ENCODE data around the gene COL4A6. TPM values are rescaled to one million over a fixed set of nuclear protein-coding genes. Genes with fewer than 3 reads are reported as not detected.

Gene COL4A6
- total and polyA plus RNA-seq, 10 of the 15 experiments (the other 5 are each of a cell fraction or from before 2014, with no cell fraction given), result 0.02 to 0.56 (median 0.05) TPM; not detected in 3

- Histone ChIP-seq H3K4me3 (no peak overlapping the region), H3K9ac (ENCODE audit: control insufficient read depth, insufficient read depth, low read length) (no peak overlapping the region), H3K27me3 (replicated peaks in 1 of 2; ENCODE audit: control insufficient read depth in 2 of 2, insufficient read depth in 2 of 2, low read length in 1 of 2) (peaks cover 0 to 7% of the 10 kb centered on the region in 2 experiments; a peak in 1 of 4 replicates), H3K27ac (ENCODE audit: control insufficient read depth, insufficient read depth) (no peak overlapping the region), H3K4me2 (ENCODE audit: control insufficient read depth, insufficient read depth) (no peak overlapping the region), H2AFZ (ENCODE audit: control insufficient read depth, low read depth, low read length) (no peak overlapping the region), H4K20me1 (ENCODE audit: control insufficient read depth, insufficient read depth) (no peaks in the 10 kb centered on the region), H3K36me3 (ENCODE audit: control insufficient read depth in 2 of 2, insufficient read depth in 2 of 2, low read length in 1 of 2) (no peaks in the 10 kb centered on the region), H3K4me1 (ENCODE audit: control insufficient read depth, insufficient read depth, low read length) (no peaks in the 10 kb centered on the region), H3K79me2 (ENCODE audit: control insufficient read depth, insufficient read depth, low read length) (no peaks in the 10 kb centered on the region), H3K9me3 (replicated peaks; ENCODE audit: control insufficient read depth, insufficient read depth, low read length) (no peaks in the 10 kb centered on the region)
- no peak for ATAC-seq
- 13% methylated on average over 3 of the region's 3 CpGs for WGBS (ENCODE audit: insufficient coverage, insufficient replicate concordance, low lambda C conversion rate, missing lambda C conversion rate)
- BruUV-seq (replicated peaks), result no TSS peak
- intact Hi-C loops (cut with micrococcal nuclease; ENCODE audit: unreplicated experiment), result no loop called here
- CTCF ChIA-PET, result interaction anchor here (1.2 to 1.3 kb wide), 2 partner anchors 10 to 20 kb away, joined by 4 to 6 read pairs; no protein-coding TSS in a partner anchor
- FAIRE-seq, result no peak
- SMC1A ChIA-PET (ENCODE audit: uncharacterized antibody, unreplicated experiment), result interaction anchor here (0.7 kb wide), 1 partner anchor 272 kb away, joined by 3 read pairs; no protein-coding TSS in a partner anchor
- RAD21 ChIA-PET (ENCODE audit: unreplicated experiment), result no interaction called here
- POLR2A ChIA-PET, result no interaction called here
- no peak for DNase-seq (ENCODE audit: low read depth, low spot score)
- in situ Hi-C loops (cut with MboI), result no loop called here
- TF ChIP-seq BMI1 (IDR thresholded peaks at IDR 0.05; ENCODE audit: borderline replicate concordance) (no peak), NR2F1 (conservative IDR thresholded peaks at IDR 0.05) (no peak), TBL1XR1 (IDR thresholded peaks at IDR 0.05; ENCODE audit: low read depth, low read length) (no peak), HDAC2 (IDR thresholded peaks at IDR 0.05) (no peak), ZBTB33 (IDR thresholded peaks at IDR 0.05) (no peak), EED (IDR thresholded peaks at IDR 0.05; ENCODE audit: low read depth) (no peak), TCF3 (IDR thresholded peaks at IDR 0.05; ENCODE audit: borderline replicate concordance, insufficient read depth, low read depth, low read length) (no peak), GABPA (IDR thresholded peaks at IDR 0.05; ENCODE audit: low read depth) (no peak), ZNF274 (IDR thresholded peaks at IDR 0.05; ENCODE audit: insufficient read depth, insufficient read length) (no peak), FOS (IDR thresholded peaks at IDR 0.05; ENCODE audit: borderline replicate concordance, extremely low read depth, insufficient read length) (no peak), E2F8 (IDR thresholded peaks at IDR 0.05; ENCODE audit: low read depth, partially characterized antibody) (no peak), BCL3 (IDR thresholded peaks at IDR 0.05; ENCODE audit: borderline replicate concordance, insufficient read depth, low read depth, low read length, poor library complexity, severe bottlenecking) (no peak), SKIL (IDR thresholded peaks at IDR 0.05; ENCODE audit: low read depth, poor library complexity, severe bottlenecking) (no peak), NFXL1 (IDR thresholded peaks at IDR 0.05; ENCODE audit: borderline replicate concordance) (no peak)
Observed at GRCh38 chrX:108203540-108203939, 234.7 kb downstream of the COL4A6 start.
